Muscle of leg (tissue), 11 donors: ENCODE measurements around the gene ZNF608. TPM values are rescaled to one million over a fixed set of nuclear protein-coding genes. Genes with fewer than 3 reads are reported as not detected.
A peak's percentile ranks its signal among the peaks of the same experiment; 100 is the strongest.

Experiments
- DNase-seq: peaks from one replicate; pipeline ENCODE4 v3.0.0; 2013
- H3K27ac ChIP-seq: one replicate; pipeline ENCODE4 v1.5.1; 2013; ENCODE audit warnings: mild to moderate bottlenecking, low read length, control low read depth
- H3K27me3 ChIP-seq: one replicate; pipeline ENCODE4 v1.6.1; 2013; ENCODE audit warnings: low read length; ENCODE audit not compliant: control insufficient read depth, insufficient read depth
- H3K36me3 ChIP-seq: one replicate; pipeline ENCODE4 v1.6.1; 2013; ENCODE audit warnings: low read length; ENCODE audit not compliant: control insufficient read depth, insufficient read depth
- H3K4me1 ChIP-seq: one replicate; pipeline ENCODE4 v1.6.1; 2013; ENCODE audit warnings: low read length; ENCODE audit not compliant: control insufficient read depth, insufficient read depth
- H3K4me3 ChIP-seq: one replicate; pipeline ENCODE4 v1.5.1; 2013; ENCODE audit warnings: low read length, control low read depth
- H3K9me3 ChIP-seq: replicated peaks from 2 replicates; pipeline ENCODE4 v1.6.1; 2013; ENCODE audit warnings: low read depth, low read length; ENCODE audit not compliant: control insufficient read depth
- WGBS: methylation state at CpG from one replicate; pipeline ENCODE4 v1.1.5; 2013; ENCODE audit warnings: missing lambda C conversion rate; ENCODE audit not compliant: insufficient coverage; 5-methylcytosine and 5-hydroxymethylcytosine counted together
- polyA plus RNA-seq, 8 donors: library from polyadenylated mRNA; unstranded; fragments of 120-200 nt; gene quantifications; one replicate each; pipeline versions ENCODE4 v1.2.1 to v1.2.3, GENCODE V29; 2013; ENCODE audit warnings: inconsistent platforms in 1 of 8, low replicate concordance in 1 of 8; ENCODE audit not compliant: insufficient read length in 8 of 8, insufficient read depth in 1 of 8
- total RNA-seq: library from RNA; stranded (reverse); fragments of 120-200 nt; gene quantifications from one replicate; pipeline ENCODE4 v1.2.4, GENCODE V29; 2013

The ZNF608 gene
- total and polyA plus RNA-seq, 9 donors: 16.3 to 27.5 (median 20.5) TPM

GRCh38 chr5:124704594-124705284, 41.7 kb downstream of the ZNF608 start:
- DNase-seq: no peak
- Histone ChIP-seq H3K27me3 (no peaks in the 10 kb centered on the region), H3K9me3 (no peaks in the 10 kb centered on the region), H3K4me3 (no peak overlapping the region), H3K27ac (no peak overlapping the region), H3K4me1 (peaks cover 34% of the 10 kb centered on the region), H3K36me3 (peaks cover 5% of the 10 kb centered on the region)
- 86% methylated on average over 1 of the region's 6 CpGs for WGBS

GRCh38 chr5:124703995-124704394, 42.4 kb downstream of the ZNF608 start:
- Histone ChIP-seq H3K9me3 (no peaks in the 10 kb centered on the region), H3K27me3 (no peaks in the 10 kb centered on the region), H3K27ac (no peak overlapping the region), H3K4me3 (no peak overlapping the region), H3K4me1 (peaks cover 34% of the 10 kb centered on the region), H3K36me3 (peaks cover 5% of the 10 kb centered on the region)
- 100% methylated on average over 1 of the region's 4 CpGs for WGBS
- no peak for DNase-seq

- Histone ChIP-seq H3K9me3 (no peaks in the 10 kb centered on the region), H3K36me3 (peaks cover 5% of the 10 kb centered on the region), H3K27me3 (no peaks in the 10 kb centered on the region), H3K27ac (peak overlapping the region; percentile 2), H3K4me3 (no peak overlapping the region), H3K4me1 (peaks cover 31% of the 10 kb centered on the region)
- DNase-seq: peak; percentile 77
- no CpG with 5 or more reads among the region's 2 CpGs for WGBS
These were observed 43.9 kb downstream of the ZNF608 start for GRCh38 chr5:124702525-124702924.

- H3K4me1 ChIP-seq: peaks cover 25% of the 10 kb centered on the region
- no peak overlapping the region for H3K27ac ChIP-seq
- WGBS: 93% methylated on average over 2 of the region's 6 CpGs
- DNase-seq: no peak
- no peak overlapping the region for H3K4me3 ChIP-seq
- peaks cover 5% of the 10 kb centered on the region for H3K36me3 ChIP-seq
- no peaks in the 10 kb centered on the region for H3K27me3 ChIP-seq
- no peaks in the 10 kb centered on the region for H3K9me3 ChIP-seq
These were observed 44.5 kb downstream of the ZNF608 start for GRCh38 chr5:124701873-124702425.

GRCh38 chr5:124701016-124701415, 45.4 kb downstream of the ZNF608 start:
- no peak overlapping the region for H3K4me3 ChIP-seq
- DNase-seq: no peak
- 90% methylated on average over 2 of the region's 9 CpGs for WGBS
- H3K27ac ChIP-seq: no peak overlapping the region
- H3K27me3 ChIP-seq: no peaks in the 10 kb centered on the region
- no peaks in the 10 kb centered on the region for H3K9me3 ChIP-seq
- peaks cover 18% of the 10 kb centered on the region for H3K4me1 ChIP-seq
- peaks cover 5% of the 10 kb centered on the region for H3K36me3 ChIP-seq

- WGBS: 66% methylated on average over 3 of the region's 3 CpGs
- Histone ChIP-seq H3K27me3 (no peaks in the 10 kb centered on the region), H3K9me3 (no peaks in the 10 kb centered on the region), H3K27ac (no peak overlapping the region), H3K36me3 (peaks cover 5% of the 10 kb centered on the region), H3K4me1 (peaks cover 13% of the 10 kb centered on the region), H3K4me3 (no peak overlapping the region)
- no peak for DNase-seq
These were observed 46.1 kb downstream of the ZNF608 start for GRCh38 chr5:124700333-124700732.

GRCh38 chr5:124698770-124699169, 47.7 kb downstream of the ZNF608 start:
- Histone ChIP-seq H3K36me3 (peaks cover 5% of the 10 kb centered on the region), H3K4me1 (peaks cover 10% of the 10 kb centered on the region), H3K4me3 (no peak overlapping the region), H3K27me3 (no peaks in the 10 kb centered on the region), H3K27ac (peak overlapping the region; percentile 60), H3K9me3 (no peaks in the 10 kb centered on the region)
- peak; percentile 34 for DNase-seq
- WGBS: no CpG with 5 or more reads among the region's 1 CpG

- Histone ChIP-seq H3K9me3 (no peaks in the 10 kb centered on the region), H3K4me1 (peaks cover 5% of the 10 kb centered on the region), H3K4me3 (no peak overlapping the region), H3K36me3 (peaks cover 5% of the 10 kb centered on the region), H3K27me3 (no peaks in the 10 kb centered on the region), H3K27ac (peak overlapping the region; percentile 60)
- WGBS: 33% methylated on average over 1 of the region's 4 CpGs
- peak; percentile 87 for DNase-seq
These were observed 48.4 kb downstream of the ZNF608 start for GRCh38 chr5:124697933-124698591.

- Histone ChIP-seq H3K27ac (peak overlapping the region; percentile 60), H3K9me3 (no peaks in the 10 kb centered on the region), H3K36me3 (peaks cover 5% of the 10 kb centered on the region), H3K4me1 (peaks cover 5% of the 10 kb centered on the region), H3K4me3 (no peak overlapping the region), H3K27me3 (no peaks in the 10 kb centered on the region)
- peak; percentile 76 for DNase-seq
- WGBS: 50% methylated on average over 1 of the region's 1 CpG
These were observed 48.9 kb downstream of the ZNF608 start for GRCh38 chr5:124697501-124697900.

- Histone ChIP-seq H3K4me1 (peaks cover 5% of the 10 kb centered on the region), H3K27ac (no peak overlapping the region), H3K4me3 (no peak overlapping the region), H3K36me3 (peaks cover 5% of the 10 kb centered on the region), H3K27me3 (no peaks in the 10 kb centered on the region), H3K9me3 (no peaks in the 10 kb centered on the region)
- no CpG with 5 or more reads among the region's 7 CpGs for WGBS
- DNase-seq: no peak
These were observed 49.5 kb downstream of the ZNF608 start for GRCh38 chr5:124696898-124697297.
